ENCODE data around the gene KIF6.

KIF6 gene

DNA sequence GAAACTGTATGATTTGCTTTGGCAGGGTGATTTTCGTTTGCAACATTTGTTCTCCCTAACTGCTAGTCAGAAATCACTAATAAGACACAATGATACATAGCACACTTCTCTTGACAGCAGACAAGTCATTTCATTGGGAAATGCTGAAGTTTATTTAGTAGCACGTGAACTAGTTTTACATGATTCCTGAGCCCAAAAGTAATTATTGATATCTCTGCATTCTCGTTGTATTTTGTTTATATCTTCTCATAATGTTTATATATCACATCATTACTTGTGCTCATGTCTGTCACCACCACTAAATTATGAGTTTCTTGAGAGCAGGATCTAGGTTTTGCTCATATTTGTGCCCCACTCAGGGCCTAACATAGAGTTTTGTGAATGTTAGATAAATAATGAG, 151.7 kb downstream of the KIF6 start:
- TF ChIP-seq, protein P1, sequence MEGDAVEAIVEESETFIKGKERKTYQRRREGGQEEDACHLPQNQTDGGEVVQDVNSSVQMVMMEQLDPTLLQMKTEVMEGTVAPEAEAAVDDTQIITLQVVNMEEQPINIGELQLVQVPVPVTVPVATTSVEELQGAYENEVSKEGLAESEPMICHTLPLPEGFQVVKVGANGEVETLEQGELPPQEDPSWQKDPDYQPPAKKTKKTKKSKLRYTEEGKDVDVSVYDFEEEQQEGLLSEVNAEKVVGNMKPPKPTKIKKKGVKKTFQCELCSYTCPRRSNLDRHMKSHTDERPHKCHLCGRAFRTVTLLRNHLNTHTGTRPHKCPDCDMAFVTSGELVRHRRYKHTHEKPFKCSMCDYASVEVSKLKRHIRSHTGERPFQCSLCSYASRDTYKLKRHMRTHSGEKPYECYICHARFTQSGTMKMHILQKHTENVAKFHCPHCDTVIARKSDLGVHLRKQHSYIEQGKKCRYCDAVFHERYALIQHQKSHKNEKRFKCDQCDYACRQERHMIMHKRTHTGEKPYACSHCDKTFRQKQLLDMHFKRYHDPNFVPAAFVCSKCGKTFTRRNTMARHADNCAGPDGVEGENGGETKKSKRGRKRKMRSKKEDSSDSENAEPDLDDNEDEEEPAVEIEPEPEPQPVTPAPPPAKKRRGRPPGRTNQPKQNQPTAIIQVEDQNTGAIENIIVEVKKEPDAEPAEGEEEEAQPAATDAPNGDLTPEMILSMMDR (IDR thresholded peaks at IDR 0.05; ENCODE audit: low read depth, low read length, missing control alignments): no peak
- H3K4me3 ChIP-seq (replicated peaks; ENCODE audit: low read depth, low read length): no peak overlapping the region
- DNase-seq (ENCODE audit: extremely low read depth, low read depth): no peak

DNA sequence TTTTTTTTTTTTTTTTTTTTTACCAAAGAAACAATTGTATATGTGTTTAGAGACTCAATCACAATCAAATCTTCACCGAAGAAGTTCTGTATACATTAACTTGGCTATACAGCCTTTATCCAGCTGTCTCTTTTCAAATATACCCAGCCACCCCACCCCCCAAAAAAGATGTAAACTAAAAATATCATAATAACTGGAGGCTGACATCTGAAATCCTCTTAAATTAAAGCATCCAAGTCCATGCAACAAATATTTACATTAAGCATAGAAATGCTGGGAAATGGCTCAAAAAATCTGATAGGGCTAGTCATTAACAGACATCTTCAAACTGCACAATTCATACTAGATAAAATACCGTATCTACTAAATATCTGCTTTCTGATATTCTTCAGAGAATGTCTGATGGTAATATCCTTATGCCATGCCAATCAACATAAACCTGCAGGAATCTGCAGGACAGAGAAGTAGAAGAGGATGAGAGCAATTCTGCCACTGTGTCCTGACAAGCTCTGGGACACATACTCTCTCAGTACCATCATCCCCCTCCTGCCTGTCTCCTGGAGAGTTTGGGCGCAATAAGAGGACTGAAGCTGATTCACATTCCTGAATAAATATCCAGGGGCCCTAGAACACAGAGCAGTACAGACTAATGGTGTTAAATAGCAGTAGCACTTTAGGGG, 152.4 kb downstream of the KIF6 start:
- no peak for DNase-seq (ENCODE audit: extremely low read depth, low read depth)
- TF ChIP-seq, protein P1 (IDR thresholded peaks at IDR 0.05; ENCODE audit: low read depth, low read length, missing control alignments): no peak
- no peak overlapping the region for H3K4me3 ChIP-seq (replicated peaks; ENCODE audit: low read depth, low read length)

DNA sequence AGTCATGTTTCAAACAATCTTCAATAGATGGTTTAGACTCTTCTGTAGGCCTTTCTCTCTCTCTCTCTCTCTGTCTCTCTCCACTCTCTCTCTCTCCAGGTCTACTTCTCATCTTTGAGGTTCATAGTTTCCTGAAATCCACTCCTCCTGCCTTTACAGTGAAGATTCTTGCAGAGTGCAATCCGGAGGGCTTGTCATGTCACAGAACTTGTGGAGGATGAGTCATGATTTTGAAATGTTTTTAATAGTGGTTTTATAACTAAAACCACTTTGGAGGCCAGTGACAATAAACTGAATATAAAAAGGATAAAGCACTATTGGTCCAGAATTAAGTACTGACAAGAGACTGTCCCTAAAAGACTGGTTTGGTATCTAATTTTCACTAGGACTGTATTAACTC, 156.3 kb downstream of the KIF6 start:
- H3K4me3 ChIP-seq (replicated peaks; ENCODE audit: low read depth, low read length): no peak overlapping the region
- TF ChIP-seq, protein P1 (IDR thresholded peaks at IDR 0.05; ENCODE audit: low read depth, low read length, missing control alignments): no peak
- DNase-seq (ENCODE audit: extremely low read depth, low read depth): peak; percentile 42

DNA sequence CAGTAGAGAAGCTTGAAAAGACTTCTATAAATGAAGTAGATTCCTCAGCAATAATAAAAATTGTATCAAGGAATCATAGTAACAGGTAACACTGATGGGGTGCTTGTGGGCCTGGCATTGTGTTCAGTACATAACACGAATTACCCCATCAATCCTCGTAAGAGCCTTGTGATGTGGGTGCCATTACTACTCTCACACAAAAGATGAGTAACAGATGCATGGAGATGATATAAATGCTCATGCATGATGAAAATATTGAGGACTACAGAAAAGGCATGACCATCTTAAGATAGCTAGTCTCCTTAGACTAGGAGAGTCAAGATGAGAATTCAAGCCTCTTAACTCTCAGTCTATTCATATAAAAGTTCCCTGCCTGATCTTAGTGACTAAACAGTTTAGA, 158.1 kb downstream of the KIF6 start:
- TF ChIP-seq, protein P1 (IDR thresholded peaks at IDR 0.05; ENCODE audit: low read depth, low read length, missing control alignments): no peak
- DNase-seq (ENCODE audit: extremely low read depth, low read depth): no peak
- no peak overlapping the region for H3K4me3 ChIP-seq (replicated peaks; ENCODE audit: low read depth, low read length)

DNA sequence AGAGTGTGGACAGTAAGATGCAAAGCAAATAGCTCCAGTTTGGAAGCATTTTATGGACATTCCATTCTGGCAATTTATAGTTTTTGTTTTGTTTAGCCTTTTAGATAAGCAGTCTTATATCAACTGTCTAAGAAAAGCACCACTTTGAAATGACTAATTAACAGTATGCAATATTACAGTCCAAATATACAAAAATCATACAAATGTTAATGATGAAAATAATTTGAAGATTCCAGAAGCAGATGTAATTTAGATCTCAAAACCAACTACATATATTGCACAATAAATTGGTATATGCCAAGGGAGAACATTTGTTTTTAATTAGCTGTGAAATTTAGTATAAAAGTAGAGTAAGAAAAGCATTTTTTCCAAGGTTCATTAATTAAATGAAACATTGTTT, 158.8 kb downstream of the KIF6 start:
- H3K4me3 ChIP-seq (replicated peaks; ENCODE audit: low read depth, low read length): no peak overlapping the region
- TF ChIP-seq, protein P1 (IDR thresholded peaks at IDR 0.05; ENCODE audit: low read depth, low read length, missing control alignments): no peak
- no peak for DNase-seq (ENCODE audit: extremely low read depth, low read depth)

DNA sequence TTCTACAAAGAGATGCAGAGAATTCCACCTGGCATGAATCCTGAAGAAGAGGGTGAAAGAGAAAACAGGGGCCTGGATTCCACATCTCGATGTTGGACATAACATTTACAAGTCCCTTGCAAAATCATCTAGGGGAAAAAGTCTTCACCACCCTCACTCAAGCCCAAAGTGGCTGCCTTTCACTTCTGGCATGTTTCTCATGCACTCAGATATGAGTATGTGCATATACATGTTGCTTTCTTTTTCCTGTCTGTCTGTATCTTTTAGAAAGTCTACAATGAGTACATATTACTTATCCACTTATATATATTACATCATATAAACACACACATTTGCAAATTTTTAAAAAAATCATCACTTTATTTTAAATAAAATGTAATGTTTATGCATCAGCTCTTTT, 159.3 kb downstream of the KIF6 start:
- no peak for DNase-seq (ENCODE audit: extremely low read depth, low read depth)
- TF ChIP-seq, protein P1 (IDR thresholded peaks at IDR 0.05; ENCODE audit: low read depth, low read length, missing control alignments): no peak
- no peak overlapping the region for H3K4me3 ChIP-seq (replicated peaks; ENCODE audit: low read depth, low read length)
